Measurements from ENCODE around the gene WDR64. TPM values are rescaled to one million over a fixed set of nuclear protein-coding genes. Genes with fewer than 3 reads are reported as not detected.
"Not testable (repeated sequence)": the region's sequence is repeated elsewhere in the genome, so short reads cannot be mapped to it uniquely, and the experiment has no call there.

WDR64 gene
- total and polyA plus RNA-seq, 2 donors (not counting 3 experiments of a cell fraction or from before 2014, with no cell fraction given), result not detected

- Histone ChIP-seq H3K9me1 (replicated peaks; ENCODE audit: control insufficient read depth, extremely low read depth, insufficient read depth, low read length) (no peaks in the 10 kb centered on the region), H3K27ac (ENCODE audit: insufficient read depth, low read depth, low read length) (no peak overlapping the region), H3K9me3 (replicated peaks; ENCODE audit: control insufficient read depth, insufficient read depth, low read length) (no peaks in the 10 kb centered on the region), H4K20me1 (replicated peaks; ENCODE audit: control insufficient read depth, extremely low read depth, insufficient read depth, low read length) (no peaks in the 10 kb centered on the region), H3K27me3 (ENCODE audit: control insufficient read depth in 2 of 2, insufficient read depth in 2 of 2, low read length in 2 of 2) (no peaks in the 10 kb centered on the region), H3K79me2 (ENCODE audit: control insufficient read depth, insufficient read depth, low read length) (no peaks in the 10 kb centered on the region), H3K9ac (replicated peaks; ENCODE audit: extremely low read depth, insufficient read depth, low read length) (no peak overlapping the region), H3K4me1 (ENCODE audit: control insufficient read depth, extremely low read depth, insufficient read depth, low read length) (no peaks in the 10 kb centered on the region), H3K4me3 (replicated peaks in 1 of 3; ENCODE audit: insufficient read depth in 1 of 3, low read depth in 1 of 3, low read length in 3 of 3) (no peak overlapping the region), H3K36me3 (ENCODE audit: control insufficient read depth in 2 of 2, extremely low read depth in 1 of 2, insufficient read depth in 2 of 2, low read length in 2 of 2) (no peaks in the 10 kb centered on the region), H3K4me2 (ENCODE audit: insufficient read depth, low read length) (no peak overlapping the region), H2AFZ (ENCODE audit: low read depth, low read length) (no peak overlapping the region)
- CTCF ChIA-PET, result interaction anchor here (1.8 kb wide), 1 partner anchor 13 kb away, joined by 7 read pairs; no protein-coding TSS in a partner anchor
- no TSS peak for BruUV-seq (replicated peaks)
- FAIRE-seq, result no peak
- no peak for TF ChIP-seq POLR2A (IDR thresholded peaks at IDR 0.05; ENCODE audit: low read depth, low read length)
- no peak for TF ChIP-seq FOS (IDR thresholded peaks at IDR 0.05; ENCODE audit: borderline replicate concordance, insufficient read depth, low read length)
- TF ChIP-seq, protein P1, sequence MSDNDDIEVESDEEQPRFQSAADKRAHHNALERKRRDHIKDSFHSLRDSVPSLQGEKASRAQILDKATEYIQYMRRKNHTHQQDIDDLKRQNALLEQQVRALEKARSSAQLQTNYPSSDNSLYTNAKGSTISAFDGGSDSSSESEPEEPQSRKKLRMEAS (IDR thresholded peaks at IDR 0.05; ENCODE audit: insufficient read depth, insufficient read length), result no peak
- no peak for TF ChIP-seq GATA2 (IDR thresholded peaks at IDR 0.05; ENCODE audit: insufficient read depth, insufficient read length, low read depth, low read length)
- TF ChIP-seq CTCF (IDR thresholded peaks at IDR 0.05; ENCODE audit: extremely low read depth in 1 of 2, insufficient read depth in 1 of 2, low read depth in 1 of 2, low read length in 2 of 2), result no peak
- no peak for TF ChIP-seq EZH2 (IDR thresholded peaks at IDR 0.05; ENCODE audit: borderline replicate concordance, low read depth, low read length, severe bottlenecking)
- no peak for TF ChIP-seq JUN (IDR thresholded peaks at IDR 0.05; ENCODE audit: borderline replicate concordance, insufficient read depth, insufficient read length, low read depth)
- no peak for TF ChIP-seq POLR2AphosphoS5 (IDR thresholded peaks at IDR 0.05; ENCODE audit: insufficient read depth, low read depth, low read length)
- TF ChIP-seq MYC (IDR thresholded peaks at IDR 0.05; ENCODE audit: low read depth, low read length), result no peak
- dilution Hi-C loops (cut with MboI; ENCODE audit: extremely low pct_ligation_motif_present, low sequenced_read_pairs) (no loop called here), intact Hi-C loops (cut with micrococcal nuclease) (no loop called here)
- DNase-seq (ENCODE audit: low read depth, low spot score), result no peak
- POLR2A ChIA-PET, result no interaction called here
Measured at GRCh38 chr1:241825581-241825980, 173.5 kb downstream of the WDR64 start.

DNA sequence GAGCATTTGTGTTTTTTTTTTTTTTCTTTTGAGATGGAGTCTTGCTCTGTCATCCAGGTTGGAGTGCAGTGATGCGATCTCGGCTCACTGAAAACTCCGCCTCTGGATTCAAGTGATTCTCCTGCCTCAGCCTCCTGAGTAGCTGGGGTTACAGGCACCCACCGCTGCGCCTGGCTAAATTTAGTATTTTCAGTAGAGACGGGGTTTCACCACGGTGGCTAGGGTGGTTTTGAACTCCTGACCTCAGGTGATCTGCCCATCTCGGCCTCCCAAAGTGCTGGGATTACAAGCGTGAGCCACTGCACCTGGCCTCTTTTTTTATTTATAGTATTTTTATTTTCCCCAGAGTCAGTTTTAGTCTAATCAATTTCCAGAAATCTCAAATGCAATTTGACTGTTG, 174.5 kb downstream of the WDR64 start:
- H3K27ac ChIP-seq (ENCODE audit: insufficient read depth, low read depth, low read length); FAIRE-seq; dilution Hi-C loops (cut with MboI; ENCODE audit: extremely low pct_ligation_motif_present, low sequenced_read_pairs); H3K4me2 ChIP-seq (ENCODE audit: insufficient read depth, low read length); H3K79me2 ChIP-seq (ENCODE audit: control insufficient read depth, insufficient read depth, low read length); H3K4me3 ChIP-seq (replicated peaks in 1 of 3; ENCODE audit: insufficient read depth in 1 of 3, low read depth in 1 of 3, low read length in 3 of 3); BruUV-seq (replicated peaks); H3K9me1 ChIP-seq (replicated peaks; ENCODE audit: control insufficient read depth, extremely low read depth, insufficient read depth, low read length); H4K20me1 ChIP-seq (replicated peaks; ENCODE audit: control insufficient read depth, extremely low read depth, insufficient read depth, low read length); H3K36me3 ChIP-seq (ENCODE audit: control insufficient read depth in 2 of 2, extremely low read depth in 1 of 2, insufficient read depth in 2 of 2, low read length in 2 of 2); H2AFZ ChIP-seq (ENCODE audit: low read depth, low read length); H3K4me1 ChIP-seq (ENCODE audit: control insufficient read depth, extremely low read depth, insufficient read depth, low read length); POLR2A ChIA-PET; intact Hi-C loops (cut with micrococcal nuclease); H3K9ac ChIP-seq (replicated peaks; ENCODE audit: extremely low read depth, insufficient read depth, low read length); H3K9me3 ChIP-seq (replicated peaks; ENCODE audit: control insufficient read depth, insufficient read depth, low read length); DNase-seq (ENCODE audit: low read depth, low spot score); H3K27me3 ChIP-seq (ENCODE audit: control insufficient read depth in 2 of 2, insufficient read depth in 2 of 2, low read length in 2 of 2); CTCF ChIA-PET: not testable (repeated sequence)

All from endothelial cell of umbilical vein (primary cell).